ENCODE measurements around the gene TMEM244.

Gene TMEM244

GRCh38 chr6:129884211-129884610 lies 23.1 kb upstream of the TMEM244 start:
- TF ChIP-seq GATA2 (IDR thresholded peaks at IDR 0.05; ENCODE audit: low read depth, low read length) (no peak), GATA3 (IDR thresholded peaks at IDR 0.05; ENCODE audit: low read depth, low read length) (no peak)

GRCh38 chr6:129882510-129883023 lies 21.5 kb upstream of the TMEM244 start:
- TF ChIP-seq GATA3 (IDR thresholded peaks at IDR 0.05; ENCODE audit: low read depth, low read length), result no peak

- TF ChIP-seq GATA3 (IDR thresholded peaks at IDR 0.05; ENCODE audit: low read depth, low read length) (no peak), GATA2 (IDR thresholded peaks at IDR 0.05; ENCODE audit: low read depth, low read length) (no peak)
Measured at GRCh38 chr6:129875610-129876520, 14.8 kb upstream of the TMEM244 start.

- TF ChIP-seq GATA2 (IDR thresholded peaks at IDR 0.05; ENCODE audit: low read depth, low read length) (no peak), GATA3 (IDR thresholded peaks at IDR 0.05; ENCODE audit: low read depth, low read length) (no peak)
Measured at GRCh38 chr6:129874837-129875236, 13.7 kb upstream of the TMEM244 start.

GRCh38 chr6:129872586-129872985 lies 11.5 kb upstream of the TMEM244 start:
- no peak for TF ChIP-seq GATA2 (IDR thresholded peaks at IDR 0.05; ENCODE audit: low read depth, low read length)
- no peak for TF ChIP-seq GATA3 (IDR thresholded peaks at IDR 0.05; ENCODE audit: low read depth, low read length)

GRCh38 chr6:129871221-129871620 lies 10.1 kb upstream of the TMEM244 start:
- TF ChIP-seq GATA3 (IDR thresholded peaks at IDR 0.05; ENCODE audit: low read depth, low read length) (no peak), GATA2 (IDR thresholded peaks at IDR 0.05; ENCODE audit: low read depth, low read length) (no peak)

- TF ChIP-seq GATA3 (IDR thresholded peaks at IDR 0.05; ENCODE audit: low read depth, low read length), result no peak
- no peak for TF ChIP-seq GATA2 (IDR thresholded peaks at IDR 0.05; ENCODE audit: low read depth, low read length)
Measured at GRCh38 chr6:129867403-129867802, 6.3 kb upstream of the TMEM244 start.

GRCh38 chr6:129866688-129867087 lies 5.6 kb upstream of the TMEM244 start:
- TF ChIP-seq GATA3 (IDR thresholded peaks at IDR 0.05; ENCODE audit: low read depth, low read length) (no peak), GATA2 (IDR thresholded peaks at IDR 0.05; ENCODE audit: low read depth, low read length) (no peak)

GRCh38 chr6:129866256-129866655 lies 5.1 kb upstream of the TMEM244 start:
- TF ChIP-seq GATA2 (IDR thresholded peaks at IDR 0.05; ENCODE audit: low read depth, low read length) (no peak), GATA3 (IDR thresholded peaks at IDR 0.05; ENCODE audit: low read depth, low read length) (no peak)

- TF ChIP-seq GATA3 (IDR thresholded peaks at IDR 0.05; ENCODE audit: low read depth, low read length) (no peak), GATA2 (IDR thresholded peaks at IDR 0.05; ENCODE audit: low read depth, low read length) (no peak)
Measured at GRCh38 chr6:129865013-129865412, 3.9 kb upstream of the TMEM244 start.

- TF ChIP-seq GATA2 (IDR thresholded peaks at IDR 0.05; ENCODE audit: low read depth, low read length), result no peak
- no peak for TF ChIP-seq GATA3 (IDR thresholded peaks at IDR 0.05; ENCODE audit: low read depth, low read length)
Measured at GRCh38 chr6:129863664-129864063, 2.5 kb upstream of the TMEM244 start.

GRCh38 chr6:129859524-129859923 lies 1.6 kb downstream of the TMEM244 start:
- TF ChIP-seq GATA2 (IDR thresholded peaks at IDR 0.05; ENCODE audit: low read depth, low read length) (no peak), GATA3 (IDR thresholded peaks at IDR 0.05; ENCODE audit: low read depth, low read length) (no peak)

- TF ChIP-seq GATA3 (IDR thresholded peaks at IDR 0.05; ENCODE audit: low read depth, low read length) (no peak), GATA2 (IDR thresholded peaks at IDR 0.05; ENCODE audit: low read depth, low read length) (no peak)
Measured at GRCh38 chr6:129857838-129858237, 3.3 kb downstream of the TMEM244 start.

GRCh38 chr6:129853996-129854711 lies 7.0 kb downstream of the TMEM244 start:
- TF ChIP-seq GATA3 (IDR thresholded peaks at IDR 0.05; ENCODE audit: low read depth, low read length), result no peak
- TF ChIP-seq GATA2 (IDR thresholded peaks at IDR 0.05; ENCODE audit: low read depth, low read length), result no peak
